Inferior parietal cortex (tissue), 1 donor: ENCODE data around the gene NPAS4.
"Not testable (repeated sequence)": the region's sequence is repeated elsewhere in the genome, so short reads cannot be mapped to it uniquely, and the experiment has no call there.

Experiments used
- DNase-seq: peaks from one replicate; pipeline ENCODE4 v3.0.0-alpha.2; 2016; ENCODE audit errors: extremely low spot score

Gene NPAS4

DNA sequence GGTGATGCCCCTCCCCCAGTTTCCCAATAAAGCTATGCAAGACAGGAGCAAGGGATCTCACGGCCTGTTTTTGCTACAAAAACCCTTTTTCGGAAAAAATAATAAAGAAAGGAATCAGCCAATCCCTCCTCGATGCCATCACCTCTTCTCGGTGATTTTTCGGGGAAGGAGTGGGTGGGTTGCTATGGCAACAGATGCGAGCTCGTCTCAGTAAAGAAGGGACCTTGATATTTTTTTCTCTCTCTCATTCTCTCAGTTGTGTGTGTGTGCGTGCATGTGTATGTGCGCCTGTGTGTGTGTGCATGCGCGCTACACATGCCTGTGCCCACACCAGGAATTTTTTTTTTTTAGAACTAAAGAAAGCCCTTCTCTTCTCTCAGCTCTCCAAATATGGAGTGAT, 3.8 kb upstream of the NPAS4 start:
- peak; percentile 70 for DNase-seq

- peak; percentile 52 for DNase-seq
Measured at GRCh38 chr11:66418168-66418985, 2.5 kb upstream of the NPAS4 start.

GRCh38 chr11:66418986-66419308, 1.9 kb upstream of the NPAS4 start:
- no peak for DNase-seq

- no peak for DNase-seq
Measured at GRCh38 chr11:66419825-66420224, 1.0 kb upstream of the NPAS4 start.

DNA sequence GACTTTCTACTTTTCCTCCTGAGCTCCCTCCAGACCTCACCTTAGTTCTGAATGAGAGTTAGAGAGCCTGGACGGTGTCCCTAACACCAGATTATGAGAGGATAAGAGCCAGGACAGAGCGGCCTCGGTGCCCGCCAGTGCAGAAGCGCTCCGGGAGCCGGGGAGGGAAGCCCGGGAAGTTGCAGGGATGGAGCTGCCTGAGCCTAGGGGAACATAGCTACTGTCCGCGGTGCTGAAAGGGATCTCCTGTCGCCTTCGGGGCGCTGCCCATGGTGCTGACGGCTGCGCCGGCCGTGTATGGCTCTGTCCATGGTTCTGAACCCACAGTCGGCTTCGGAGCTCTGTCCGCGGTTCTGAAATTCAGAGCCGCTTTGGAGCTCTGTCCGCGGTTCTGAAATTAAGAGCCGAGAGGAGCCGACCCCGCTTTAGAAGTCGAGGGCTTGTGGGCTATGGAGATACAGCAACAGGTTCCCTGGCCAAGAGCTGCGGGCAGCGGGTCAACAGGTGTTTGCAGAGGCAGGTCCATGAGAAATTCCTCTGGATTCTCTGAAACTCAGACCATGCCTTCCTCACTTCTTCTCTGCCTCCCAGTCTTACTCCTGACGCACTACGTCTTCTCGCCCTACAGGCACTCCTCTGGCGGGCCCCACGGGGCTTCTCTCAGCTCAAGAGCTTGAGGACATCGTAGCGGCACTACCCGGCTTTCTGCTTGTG, 814 bp downstream of the NPAS4 start:
- DNase-seq: peak; percentile 81

DNA sequence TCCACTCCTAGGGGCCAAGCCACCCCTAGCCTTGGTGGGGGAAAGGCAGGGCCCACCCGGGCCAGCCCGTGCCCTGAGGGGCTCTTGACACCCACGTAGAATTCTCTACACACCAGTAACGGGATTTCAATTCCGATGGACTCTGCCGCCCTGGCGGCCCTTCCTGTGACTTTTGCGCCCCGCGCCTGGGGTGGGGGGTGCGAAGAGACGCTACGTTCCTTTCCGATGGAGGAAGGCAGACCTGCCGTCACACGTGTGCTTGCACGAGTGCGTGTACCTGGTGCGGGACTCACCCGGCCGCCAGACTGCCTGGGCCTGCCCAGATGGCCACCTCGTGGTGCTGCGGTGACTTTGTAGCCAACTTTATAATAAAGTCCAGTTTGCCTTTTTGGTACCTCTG, 5.5 kb downstream of the NPAS4 start:
- no peak for DNase-seq

- no peak for DNase-seq
Measured at GRCh38 chr11:66428933-66429332, 8.1 kb downstream of the NPAS4 start.

DNA sequence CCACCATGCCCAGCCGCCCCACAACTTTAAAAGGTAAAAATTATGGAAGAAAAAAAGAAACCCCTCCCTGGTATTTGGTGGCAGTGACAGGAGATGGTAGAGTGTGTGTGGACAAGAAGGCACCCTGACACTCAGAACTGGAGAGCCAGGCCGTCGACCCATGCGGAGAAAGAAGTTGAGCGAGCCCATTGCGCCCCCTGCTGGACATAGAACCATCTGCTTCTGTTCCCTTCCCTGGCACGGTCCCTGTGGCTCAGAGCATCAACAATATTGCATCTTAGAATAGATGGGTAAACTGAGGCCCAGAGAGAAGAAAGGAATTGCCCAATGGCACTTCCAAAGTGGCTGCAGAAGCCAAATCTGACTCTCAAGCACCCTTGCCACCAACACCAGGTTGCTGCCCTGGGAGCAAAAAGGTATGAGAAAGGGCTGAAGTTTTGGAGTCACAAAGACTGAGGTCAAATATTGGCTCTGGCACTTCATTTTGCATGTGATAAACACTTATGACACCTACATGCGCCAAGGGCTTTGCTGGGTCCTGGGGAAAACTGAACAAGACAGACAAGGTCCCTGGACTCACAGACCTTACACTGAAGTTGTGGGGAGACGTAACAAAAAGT, 9.3 kb downstream of the NPAS4 start:
- peak; percentile 73 for DNase-seq

GRCh38 chr11:66431287-66431686, 10.5 kb downstream of the NPAS4 start:
- DNase-seq: not testable (repeated sequence)

GRCh38 chr11:66431871-66432329, 11.1 kb downstream of the NPAS4 start:
- DNase-seq: not testable (repeated sequence)

DNA sequence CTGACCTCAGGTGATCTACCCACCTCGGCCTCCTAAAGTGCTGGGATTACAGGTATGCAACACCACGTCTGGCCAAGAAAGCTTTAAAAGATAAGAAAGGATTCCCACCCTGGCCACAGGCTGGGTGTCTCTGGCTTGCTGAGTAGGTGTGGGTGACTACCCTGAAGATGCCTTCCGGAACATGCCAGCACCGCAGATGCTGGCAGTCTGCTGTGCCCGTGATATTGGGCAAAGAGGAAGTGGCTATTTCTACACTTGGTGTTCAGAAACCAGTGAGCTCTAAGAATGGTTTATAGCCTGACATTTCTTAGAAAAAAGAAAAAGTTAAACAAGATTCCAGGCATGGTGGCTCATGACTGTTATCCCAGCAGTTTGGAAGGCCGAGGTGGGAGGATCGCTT, 11.8 kb downstream of the NPAS4 start:
- DNase-seq: no peak

- no peak for DNase-seq
Measured at GRCh38 chr11:66437979-66438503, 17.2 kb downstream of the NPAS4 start.

- DNase-seq: peak; percentile 96
Measured at GRCh38 chr11:66438504-66439466, 17.9 kb downstream of the NPAS4 start, which contains the start of gene MRPL11. Gene MRPL11, minus strand, starts transcription at chr11:66438848. Its CDS starts 94 bp downstream, at chr11:66438754.

GRCh38 chr11:66440101-66440939, 19.5 kb downstream of the NPAS4 start:
- not testable (repeated sequence) for DNase-seq

DNA sequence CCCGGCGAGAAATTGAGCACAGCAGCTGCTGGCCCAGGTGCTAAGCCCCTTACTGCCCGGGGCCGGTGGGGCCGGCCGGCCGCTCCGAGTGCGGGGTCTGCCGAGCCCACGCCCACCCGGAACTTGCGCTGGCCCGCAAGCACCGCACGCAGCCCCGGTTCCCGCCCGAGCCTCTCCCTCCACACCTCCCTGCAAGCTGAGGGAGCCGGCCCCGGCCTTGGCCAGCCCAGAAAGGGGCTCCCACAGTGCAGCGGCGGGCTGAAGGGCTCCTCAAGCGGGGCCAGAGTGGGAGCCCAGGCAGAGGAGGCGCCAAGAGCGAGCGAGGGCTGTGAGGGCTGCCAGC, 20.1 kb downstream of the NPAS4 start:
- not testable (repeated sequence) for DNase-seq

DNA sequence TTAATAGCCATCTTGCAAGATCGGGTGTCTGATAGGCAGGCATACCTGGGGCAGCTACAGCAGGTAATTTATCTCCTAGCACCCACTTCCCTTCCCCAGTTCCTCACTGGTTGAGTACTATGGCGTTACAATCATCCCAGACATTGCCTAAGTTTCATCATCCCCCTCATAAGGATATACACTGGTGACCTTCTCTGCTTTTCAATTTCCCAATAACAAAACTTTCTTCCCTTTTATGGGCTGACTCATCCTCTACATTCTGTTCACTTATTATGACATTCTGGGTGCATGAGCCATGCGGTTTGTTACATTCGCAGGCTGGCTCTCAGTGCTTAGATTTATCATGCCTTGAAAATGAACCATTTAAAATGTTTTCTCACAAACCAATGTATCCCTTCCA, 22.8 kb downstream of the NPAS4 start:
- no peak for DNase-seq

- no peak for DNase-seq
Measured at GRCh38 chr11:66447012-66447411, 26.2 kb downstream of the NPAS4 start.

DNA sequence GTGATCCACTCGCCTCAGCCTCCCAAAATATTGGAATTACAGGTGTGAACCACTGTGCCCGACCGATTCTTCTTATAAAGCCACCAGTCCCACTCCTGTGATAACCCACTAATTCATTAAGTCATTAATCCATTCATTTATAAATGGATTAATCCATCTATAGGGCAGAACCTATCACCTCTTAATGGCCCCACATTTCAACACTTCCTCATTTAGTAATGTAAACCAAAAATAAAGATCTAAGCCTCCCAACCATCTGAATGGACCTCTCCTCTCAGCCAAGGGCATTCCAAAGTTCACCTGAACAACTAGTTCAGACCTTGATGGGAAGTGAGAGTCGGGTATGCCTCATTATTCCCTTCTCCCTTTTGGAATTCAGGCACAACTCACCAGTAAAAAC, 27.7 kb downstream of the NPAS4 start:
- DNase-seq: no peak

DNA sequence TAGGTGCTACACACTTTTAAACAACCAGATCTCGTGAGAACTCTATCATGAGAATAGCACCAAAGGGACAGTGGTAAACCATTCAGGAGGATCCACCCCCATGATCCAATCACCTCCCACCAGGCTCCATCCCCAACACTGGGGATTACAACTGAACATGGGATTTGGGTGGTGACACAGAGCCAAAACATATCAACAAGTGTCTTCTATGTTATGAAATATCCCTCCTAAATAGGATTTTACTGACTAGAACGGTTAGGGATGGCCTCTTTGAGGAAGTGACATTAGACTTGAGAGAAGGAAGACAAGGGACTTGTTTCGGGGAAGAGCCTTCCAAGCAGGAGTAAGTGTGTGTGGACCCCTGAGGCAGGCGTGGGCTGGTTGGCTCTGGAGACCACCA, 29.7 kb downstream of the NPAS4 start:
- no peak for DNase-seq

DNA sequence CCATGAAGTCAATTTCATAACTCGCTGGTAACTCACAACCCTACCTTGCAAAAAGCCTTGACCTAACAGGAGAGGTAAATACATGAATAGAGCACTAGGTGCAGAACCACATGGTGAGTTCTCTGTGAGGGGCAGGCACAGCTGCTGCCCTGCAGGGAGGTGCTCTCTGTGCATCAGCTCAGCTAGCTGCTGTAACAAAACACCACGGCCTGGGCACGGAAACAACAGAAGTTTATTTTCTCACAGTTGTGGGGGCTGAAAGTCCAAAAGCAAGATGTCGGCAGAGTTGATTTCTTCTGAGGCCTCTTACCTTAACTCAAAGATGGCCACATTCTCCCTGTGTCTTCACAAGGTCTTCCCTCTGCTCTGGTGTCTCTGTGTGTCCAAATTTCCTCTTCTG, 30.8 kb downstream of the NPAS4 start:
- DNase-seq: no peak
